ENCODE measurements around the gene HSP90AB1.

Gene HSP90AB1

DNA sequence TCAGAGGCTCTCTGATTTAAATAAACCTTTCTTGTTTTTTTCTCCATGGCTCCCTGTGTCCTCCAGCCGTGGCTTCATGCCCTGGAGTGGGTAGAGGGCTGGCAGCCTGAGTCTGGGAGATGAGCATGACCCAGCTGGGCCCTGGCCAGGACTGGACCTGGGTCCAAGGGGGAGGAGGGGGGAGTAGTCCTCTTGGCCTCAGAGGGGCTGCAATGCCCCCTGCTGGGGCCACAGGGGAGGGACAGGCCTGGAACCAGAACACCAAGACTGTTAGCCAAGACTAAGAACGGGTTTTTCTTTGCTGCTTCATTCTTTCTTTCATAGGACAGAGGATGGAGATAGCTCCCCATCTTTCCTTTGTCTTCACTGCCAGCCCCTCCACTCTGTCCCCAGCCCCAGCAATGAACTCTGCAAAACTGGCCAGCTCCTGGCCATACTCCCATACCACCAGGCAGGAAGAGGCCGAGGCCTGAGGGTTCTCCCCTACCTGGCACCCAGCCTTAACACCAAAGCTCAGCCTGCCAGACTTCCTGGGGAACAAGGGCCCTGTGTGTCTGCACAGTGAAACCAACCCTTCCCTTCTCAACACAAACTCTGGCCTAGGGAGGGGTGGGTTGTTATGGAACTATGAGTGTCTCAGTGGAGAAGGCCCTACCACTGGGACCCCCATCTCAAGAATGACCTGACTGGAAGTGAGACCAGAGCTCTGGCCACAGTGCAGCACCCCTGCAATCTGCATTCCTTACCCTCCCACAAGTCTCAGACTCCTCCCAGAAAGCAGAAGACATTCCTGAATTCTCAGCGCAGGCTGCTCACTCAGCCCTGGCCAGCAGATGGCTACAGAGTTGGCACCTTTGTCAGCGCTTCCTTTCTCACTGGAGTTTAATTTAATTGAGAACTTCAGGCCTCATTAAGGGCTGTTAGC is 12.5 kb upstream of the HSP90AB1 start:
- FAIRE-seq (no peak), DNase-seq (ENCODE audit: extremely low spot score, insufficient read length, low read depth) (no peak)

DNA sequence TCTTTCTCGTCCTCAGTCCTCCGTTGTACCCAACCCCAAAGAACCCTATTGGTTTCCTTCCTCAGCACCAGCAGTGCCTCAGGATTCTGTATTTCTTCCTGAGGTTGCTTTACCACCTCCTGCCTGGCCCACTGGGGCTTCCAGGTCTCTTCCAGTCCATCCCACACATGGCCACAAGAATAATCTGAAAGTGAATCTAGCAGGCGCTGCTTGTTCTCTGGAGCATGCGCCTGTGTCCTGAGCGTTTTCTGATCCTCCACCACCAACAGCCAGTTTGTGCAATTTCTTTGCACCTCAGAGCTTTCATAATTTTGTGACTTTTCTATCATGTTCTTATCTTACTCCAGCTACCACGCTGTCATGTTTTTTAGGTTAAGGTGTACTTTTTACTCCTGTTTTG is 11.6 kb upstream of the HSP90AB1 start:
- FAIRE-seq (no peak), DNase-seq (ENCODE audit: extremely low spot score, insufficient read length, low read depth) (no peak)

GRCh38 chr6:44235891-44236516 is 10.9 kb upstream of the HSP90AB1 start:
- FAIRE-seq (no peak), DNase-seq (ENCODE audit: extremely low spot score, insufficient read length, low read depth) (no peak)

- DNase-seq (ENCODE audit: extremely low spot score, insufficient read length, low read depth) (no peak), FAIRE-seq (peak; percentile 87)
Measured at GRCh38 chr6:44237021-44237812, 9.7 kb upstream of the HSP90AB1 start.

- FAIRE-seq (peak; percentile 29), DNase-seq (ENCODE audit: extremely low spot score, insufficient read length, low read depth) (peak; percentile 73)
Measured at GRCh38 chr6:44237813-44238433, 9.0 kb upstream of the HSP90AB1 start.

- FAIRE-seq (no peak), DNase-seq (ENCODE audit: extremely low spot score, insufficient read length, low read depth) (no peak)
Measured at GRCh38 chr6:44238687-44239350, 8.1 kb upstream of the HSP90AB1 start.

DNA sequence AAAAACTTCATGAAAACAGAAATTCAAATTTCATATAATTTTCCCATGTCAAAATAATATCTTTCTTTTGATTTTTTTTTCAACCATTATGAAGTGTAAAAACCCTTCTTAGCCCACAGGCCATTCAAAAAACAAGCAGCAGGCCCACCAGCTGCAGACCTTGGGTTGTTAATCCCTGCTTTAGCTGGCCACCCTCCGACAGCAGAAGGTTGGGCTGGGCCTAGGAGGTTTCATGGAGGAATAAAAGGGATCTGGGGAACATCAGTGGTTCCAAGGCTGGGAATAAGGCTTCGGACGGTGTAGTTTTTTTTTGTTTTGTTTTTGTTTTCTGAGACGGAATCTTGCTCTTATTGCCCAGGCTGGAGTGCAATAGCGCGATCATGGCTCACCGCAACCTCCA is 3.6 kb upstream of the HSP90AB1 start:
- FAIRE-seq (no peak), DNase-seq (ENCODE audit: extremely low spot score, insufficient read length, low read depth) (no peak)

DNA sequence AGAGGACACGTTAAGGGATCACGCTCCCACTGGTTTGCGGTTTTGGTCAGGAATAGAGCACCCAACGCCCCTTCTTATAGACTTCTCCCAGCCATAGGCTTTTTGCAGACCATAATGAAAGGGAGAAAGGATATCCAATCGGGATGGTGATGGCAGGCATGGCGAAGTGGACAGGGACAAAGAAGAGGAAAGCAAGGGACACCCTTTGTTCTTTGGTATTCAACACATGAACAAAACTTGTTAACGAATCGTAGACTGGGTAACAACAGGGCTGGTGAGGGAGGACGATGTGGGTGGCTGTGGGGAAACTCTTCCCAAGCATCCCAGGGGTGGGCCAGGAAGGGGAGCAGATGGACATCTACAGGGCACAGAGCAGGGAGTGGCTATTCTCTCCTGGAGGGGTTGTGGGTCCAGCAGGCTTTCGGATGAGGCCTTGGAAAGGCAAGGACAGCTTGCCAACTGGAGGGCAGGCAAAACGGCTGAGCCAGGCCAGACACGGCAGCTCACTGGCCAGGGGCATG is 1.4 kb upstream of the HSP90AB1 start:
- no peak for FAIRE-seq
- DNase-seq (ENCODE audit: extremely low spot score, insufficient read length, low read depth), result no peak

DNA sequence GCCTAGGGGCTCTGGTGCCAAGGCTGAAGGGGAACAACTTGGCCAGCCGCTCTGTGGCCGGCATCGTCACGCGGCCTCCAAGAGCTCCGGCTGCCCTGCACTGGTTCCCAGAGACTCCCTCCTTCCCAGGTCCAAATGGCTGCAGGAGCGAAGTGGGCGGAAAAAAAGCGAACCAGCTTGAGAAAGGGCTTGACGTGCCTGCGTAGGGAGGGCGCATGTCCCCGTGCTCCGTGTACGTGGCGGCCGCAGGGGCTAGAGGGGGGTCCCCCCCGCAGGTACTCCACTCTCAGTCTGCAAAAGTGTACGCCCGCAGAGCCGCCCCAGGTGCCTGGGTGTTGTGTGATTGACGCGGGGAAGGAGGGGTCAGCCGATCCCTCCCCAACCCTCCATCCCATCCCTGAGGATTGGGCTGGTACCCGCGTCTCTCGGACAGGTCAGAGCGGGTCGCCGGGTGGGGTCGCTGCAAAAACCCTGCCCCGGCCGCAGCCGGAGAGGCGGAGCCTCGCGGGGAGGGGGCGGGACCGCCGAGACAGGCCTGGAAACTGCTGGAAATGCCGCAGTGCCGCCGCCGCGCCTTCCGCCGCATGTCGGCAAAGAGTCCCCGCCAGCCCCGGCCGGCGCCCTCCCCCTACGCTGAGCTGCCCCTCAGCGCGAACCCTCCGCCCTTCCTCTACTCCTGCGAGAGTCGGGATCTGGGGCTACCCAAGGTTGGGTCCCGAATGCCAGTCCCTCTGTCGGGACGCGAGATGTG is 814 bp upstream of the HSP90AB1 start:
- peak; percentile 45 for FAIRE-seq
- DNase-seq (ENCODE audit: extremely low spot score, insufficient read length, low read depth), result no peak

DNA sequence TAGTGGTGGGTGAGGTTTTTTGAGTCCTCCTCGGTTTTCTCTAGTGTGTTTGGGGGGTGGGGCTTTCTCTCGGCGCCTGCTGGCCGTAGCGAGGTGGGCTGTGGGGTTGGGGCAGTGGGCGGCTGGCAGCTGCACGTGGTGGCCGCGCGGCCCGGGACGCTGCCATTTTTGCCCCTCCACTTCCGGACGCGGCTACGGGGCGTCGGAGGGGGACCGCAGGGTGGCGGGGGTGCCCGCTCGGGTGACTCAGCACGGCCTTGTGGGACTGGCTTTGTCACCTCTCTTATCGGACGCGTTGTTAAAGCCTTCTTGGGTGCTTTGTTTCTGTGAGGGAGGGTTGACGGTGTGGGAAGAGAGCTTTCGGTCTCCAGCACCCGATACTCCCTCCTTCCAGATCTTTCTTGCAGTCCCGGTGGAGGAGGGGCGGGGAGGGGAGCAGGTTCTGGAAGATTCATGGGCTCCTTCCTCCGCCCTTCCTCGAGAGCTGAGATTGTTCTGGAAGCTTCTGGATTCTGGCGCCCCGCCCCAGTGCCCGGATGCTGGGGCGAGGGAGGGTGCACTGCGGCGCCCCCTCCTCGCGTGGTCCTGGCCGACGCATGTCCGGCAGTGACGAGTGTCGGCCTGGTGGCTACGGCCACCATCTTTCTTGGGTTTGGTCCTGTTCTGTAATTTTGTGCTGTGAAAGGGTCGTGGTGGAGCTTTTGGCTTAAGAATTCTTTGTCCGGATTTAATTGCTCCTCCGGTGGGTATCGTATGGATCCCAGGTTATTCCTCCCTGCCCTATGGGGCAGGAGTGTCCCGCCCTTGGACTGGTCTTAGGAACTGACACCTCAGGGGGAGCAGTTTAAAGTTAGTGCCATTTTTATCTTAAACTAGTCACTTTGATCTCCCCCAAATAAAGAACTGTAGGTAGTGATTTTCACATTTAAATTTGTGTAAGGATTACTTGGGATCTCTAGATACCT is 719 bp downstream of the HSP90AB1 start:
- FAIRE-seq (no peak), DNase-seq (ENCODE audit: extremely low spot score, insufficient read length, low read depth) (no peak)

- FAIRE-seq (no peak), DNase-seq (ENCODE audit: extremely low spot score, insufficient read length, low read depth) (no peak)
Measured at GRCh38 chr6:44248579-44248978, 1.7 kb downstream of the HSP90AB1 start.

- FAIRE-seq, result no peak
- DNase-seq (ENCODE audit: extremely low spot score, insufficient read length, low read depth), result no peak
Measured at GRCh38 chr6:44249082-44249748, 2.3 kb downstream of the HSP90AB1 start.

- FAIRE-seq, result no peak
- no peak for DNase-seq (ENCODE audit: extremely low spot score, insufficient read length, low read depth)
Measured at GRCh38 chr6:44250067-44250717, 3.3 kb downstream of the HSP90AB1 start.

GRCh38 chr6:44250718-44251123 is 3.8 kb downstream of the HSP90AB1 start:
- no peak for DNase-seq (ENCODE audit: extremely low spot score, insufficient read length, low read depth)
- no peak for FAIRE-seq

DNA sequence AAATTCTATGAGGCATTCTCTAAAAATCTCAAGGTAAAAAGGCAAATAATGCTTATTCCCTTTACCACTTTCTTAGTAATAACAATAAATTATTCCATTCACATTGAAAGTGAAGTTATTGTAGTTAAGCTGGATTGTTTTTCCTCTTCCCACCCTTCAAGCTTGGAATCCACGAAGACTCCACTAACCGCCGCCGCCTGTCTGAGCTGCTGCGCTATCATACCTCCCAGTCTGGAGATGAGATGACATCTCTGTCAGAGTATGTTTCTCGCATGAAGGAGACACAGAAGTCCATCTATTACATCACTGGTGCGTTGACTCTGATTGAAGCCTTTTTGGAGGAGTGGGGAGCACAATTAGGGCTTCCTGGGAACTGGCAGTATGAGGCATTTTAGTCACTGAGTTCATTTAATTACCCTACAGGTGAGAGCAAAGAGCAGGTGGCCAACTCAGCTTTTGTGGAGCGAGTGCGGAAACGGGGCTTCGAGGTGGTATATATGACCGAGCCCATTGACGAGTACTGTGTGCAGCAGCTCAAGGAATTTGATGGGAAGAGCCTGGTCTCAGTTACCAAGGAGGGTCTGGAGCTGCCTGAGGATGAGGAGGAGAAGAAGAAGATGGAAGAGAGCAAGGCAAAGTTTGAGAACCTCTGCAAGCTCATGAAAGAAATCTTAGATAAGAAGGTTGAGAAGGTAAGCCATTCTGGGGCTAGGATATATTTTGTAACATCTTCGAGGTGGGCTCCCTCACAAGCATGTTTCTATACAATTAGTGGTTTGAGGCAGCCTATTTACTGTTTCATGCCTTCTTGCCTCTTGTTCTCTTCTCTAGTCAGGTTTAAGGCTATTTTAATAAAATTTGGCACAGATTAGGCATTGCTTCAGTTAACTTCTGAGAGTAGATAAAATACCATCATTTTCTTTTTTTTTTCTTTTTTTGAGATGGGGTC is 4.9 kb downstream of the HSP90AB1 start:
- DNase-seq (ENCODE audit: extremely low spot score, insufficient read length, low read depth), result no peak
- no peak for FAIRE-seq

All from GM18507 (cell line).